ENCODE data around the gene MAP6D1. TPM values are rescaled to one million over a fixed set of nuclear protein-coding genes. Genes with fewer than 3 reads are reported as not detected.

The MAP6D1 gene
- total and polyA plus RNA-seq, 10 donors = 0.77 to 3.1 (median 1.7) TPM; not detected in 1

GRCh38 chr3:183829466-183829865, 4.1 kb upstream of the MAP6D1 start:
- H3K4me3 ChIP-seq = no peak overlapping the region
- H3K9me3 ChIP-seq = no peaks in the 10 kb centered on the region
- peaks cover 5 to 17% (median 12%) of the 10 kb centered on the region in 6 donors for H3K4me1 ChIP-seq
- 94 to 99% (median 96%) methylated on average over 9 of the region's 9 CpGs for WGBS, 5 donors
- peaks cover 0 to 72% (median 48%) of the 10 kb centered on the region in 6 donors for H3K36me3 ChIP-seq
- no peak for DNase-seq
- no peak overlapping the region for H3K27ac ChIP-seq
- H3K27me3 ChIP-seq (replicated peaks in 1 of 7) = peaks cover 0 to 8% (median 0%) of the 10 kb centered on the region in 7 donors
- TF ChIP-seq POLR2AphosphoS5 (IDR thresholded peaks at IDR 0.05) = no peak
- TF ChIP-seq POLR2A (IDR thresholded peaks at IDR 0.05) = no peak
- TF ChIP-seq CTCF (IDR thresholded peaks at IDR 0.05 in 8 of 11, conservative IDR thresholded peaks at IDR 0.05 in 3 of 11) = no peak
- intact Hi-C loops (cut with DNase I; ENCODE audit: low total_unique reads) = no loop called here

GRCh38 chr3:183828538-183828870, 3.1 kb upstream of the MAP6D1 start:
- DNase-seq = no peak
- TF ChIP-seq POLR2AphosphoS5 (IDR thresholded peaks at IDR 0.05) (peak in 1 of 3 donors; percentile 7), POLR2A (IDR thresholded peaks at IDR 0.05) (no peak)
- no peak overlapping the region for H3K4me3 ChIP-seq
- no peak overlapping the region for H3K27ac ChIP-seq
- 90 to 99% (median 96%) methylated on average over 7 of the region's 7 CpGs for WGBS, 5 donors
- intact Hi-C loops (cut with DNase I; ENCODE audit: low total_unique reads) = no loop called here
- peaks cover 0 to 14% (median 0%) of the 10 kb centered on the region in 7 donors for H3K27me3 ChIP-seq (replicated peaks in 1 of 7)
- peaks cover 0 to 62% (median 40%) of the 10 kb centered on the region in 6 donors for H3K36me3 ChIP-seq
- H3K4me1 ChIP-seq = peaks cover 13 to 27% (median 21%) of the 10 kb centered on the region in 6 donors
- H3K9me3 ChIP-seq = no peaks in the 10 kb centered on the region

- H3K9me3 ChIP-seq = no peaks in the 10 kb centered on the region
- DNase-seq = peak; percentile 58
- no peak overlapping the region for H3K4me3 ChIP-seq
- peaks cover 0 to 14% (median 0%) of the 10 kb centered on the region in 7 donors for H3K27me3 ChIP-seq (replicated peaks in 1 of 7)
- WGBS, 5 donors = 80 to 93% (median 83%) methylated on average over 14 of the region's 14 CpGs
- H3K27ac ChIP-seq = no peak overlapping the region
- peaks cover 13 to 28% (median 21%) of the 10 kb centered on the region in 6 donors for H3K4me1 ChIP-seq
- H3K36me3 ChIP-seq = peaks cover 0 to 57% (median 34%) of the 10 kb centered on the region in 6 donors
- intact Hi-C loops (cut with DNase I; ENCODE audit: low total_unique reads) = no loop called here
- no peak for TF ChIP-seq CTCF (IDR thresholded peaks at IDR 0.05 in 8 of 11, conservative IDR thresholded peaks at IDR 0.05 in 3 of 11)
- peak in 1 of 3 donors; percentile 9 for TF ChIP-seq POLR2AphosphoS5 (IDR thresholded peaks at IDR 0.05)
Observed at GRCh38 chr3:183827809-183828537, 2.6 kb upstream of the MAP6D1 start.

GRCh38 chr3:183826448-183827250, 1.3 kb upstream of the MAP6D1 start:
- WGBS, 5 donors = 91 to 95% (median 94%) methylated on average over 14 of the region's 14 CpGs
- Histone ChIP-seq H3K27ac (no peak overlapping the region), H3K4me3 (no peak overlapping the region), H3K4me1 (peaks cover 13 to 28% (median 21%) of the 10 kb centered on the region in 6 donors), H3K36me3 (peaks cover 0 to 44% (median 24%) of the 10 kb centered on the region in 6 donors), H3K27me3 (replicated peaks in 1 of 7) (peaks cover 0 to 14% (median 0%) of the 10 kb centered on the region in 7 donors), H3K9me3 (no peaks in the 10 kb centered on the region)
- intact Hi-C loops (cut with DNase I; ENCODE audit: low total_unique reads) = no loop called here
- TF ChIP-seq POLR2AphosphoS5 (IDR thresholded peaks at IDR 0.05) (no peak), CTCF (IDR thresholded peaks at IDR 0.05 in 8 of 11, conservative IDR thresholded peaks at IDR 0.05 in 3 of 11) (no peak), POLR2A (IDR thresholded peaks at IDR 0.05) (no peak)
- DNase-seq = peak; percentile 67
